ENCODE measurements around the gene ZNF66.
"Not testable (repeated sequence)": the region's sequence is repeated elsewhere in the genome, so short reads cannot be mapped to it uniquely, and the experiment has no call there.

- not testable (repeated sequence) for TF ChIP-seq POLR2AphosphoS5 (IDR thresholded peaks at IDR 0.05; ENCODE audit: low read length); BHLHE40 (IDR thresholded peaks at IDR 0.05; ENCODE audit: borderline replicate concordance in 1 of 2, low read depth in 2 of 2, low read length in 1 of 2); SUZ12 (IDR thresholded peaks at IDR 0.05; ENCODE audit: unreplicated experiment); SP1 (IDR thresholded peaks at IDR 0.05; ENCODE audit: low read depth, low read length); CTCF (IDR thresholded peaks at IDR 0.05 in 2 of 3, conservative IDR thresholded peaks at IDR 0.05 in 1 of 3; ENCODE audit: control insufficient read depth in 2 of 3, extremely low read depth in 1 of 3, insufficient read depth in 1 of 3, low read depth in 3 of 3, low read length in 3 of 3); YY1 (IDR thresholded peaks at IDR 0.05; ENCODE audit: low read depth, low read length); REST (IDR thresholded peaks at IDR 0.05; ENCODE audit: low read depth, low read length); POLR2A (IDR thresholded peaks at IDR 0.05; ENCODE audit: low read depth, low read length); EZH2 (IDR thresholded peaks at IDR 0.05; ENCODE audit: borderline replicate concordance, control insufficient read depth, low read depth, low read length); MLLT1 (IDR thresholded peaks at IDR 0.05); EP300 (IDR thresholded peaks at IDR 0.05; ENCODE audit: borderline replicate concordance in 1 of 2, control insufficient read depth in 1 of 2, low read depth in 2 of 2, low read length in 2 of 2); HCFC1 (IDR thresholded peaks at IDR 0.05; ENCODE audit: low read length); TCF12 (IDR thresholded peaks at IDR 0.05; ENCODE audit: low read depth, low read length)
Observed at GRCh38 chr19:20806311-20807262, 30.5 kb downstream of the ZNF66 start.

All from GM12878 (cell line).